Sciatic nerve (tissue), 2 donors: ENCODE measurements around the gene MYADML2. TPM values are rescaled to one million over a fixed set of nuclear protein-coding genes. Genes with fewer than 3 reads are reported as not detected.

Experiments
- ATAC-seq: fragments of 200-7000 bp; cut with Tn5 transposase; one replicate; pipeline ENCODE4 v1.9.1; 2020; ENCODE audit warnings: mild to moderate bottlenecking, moderate library complexity
- DNase-seq: peaks from one replicate; pipeline ENCODE4 v3.0.0-alpha.2; 2020; ENCODE audit warnings: low spot score
- intact Hi-C: fragments of 100-400 bp; cut with DNase I; formaldehyde crosslinking; loops from one replicate; pipeline ENCODE4 v1.14.2; 2022
- total RNA-seq: library from RNA; stranded (reverse); fragmentation: NEBNext Ultra II Directional; extraction: Animal tissue kit (Norgen Biotek cat#: 25700); gene quantifications from one replicate; pipeline ENCODE4 v1.2.1, GENCODE V29; 2021
- donor health status: DM: no; HTN: no; CAD: no.
- donor health status: DM: no; HTN: no; CAD: no.

Gene MYADML2
- total RNA-seq, 1 donor from 2014 or later: not detected

- no peak for DNase-seq
- no peak for ATAC-seq
- intact Hi-C loops: no loop called here
These were observed 17.5 kb downstream of the MYADML2 start for GRCh38 chr17:81929253-81930141.

GRCh38 chr17:81928544-81929252 lies 18.3 kb downstream of the MYADML2 start:
- DNase-seq (no peak), ATAC-seq (no peak)
- intact Hi-C loops: no loop called here

- DNase-seq (peak; percentile 97), ATAC-seq (peak; percentile 75)
- intact Hi-C loops: no loop called here
These were observed 19.1 kb downstream of the MYADML2 start, which contains the start of gene MAFG for GRCh38 chr17:81927653-81928543. MAFG (minus strand) TSS chr17:81927735; CDS start chr17:81923185, 4,550 bp downstream.

- ATAC-seq (no peak), DNase-seq (no peak)
- intact Hi-C loops: no loop called here
These were observed 19.8 kb downstream of the MYADML2 start for GRCh38 chr17:81927152-81927652.

GRCh38 chr17:81926451-81927151 lies 20.4 kb downstream of the MYADML2 start:
- DNase-seq: peak; percentile 86
- ATAC-seq: peak; percentile 66
- intact Hi-C loops: no loop called here

- no peak for ATAC-seq
- intact Hi-C loops: no loop called here
- no peak for DNase-seq
These were observed 21.1 kb downstream of the MYADML2 start for GRCh38 chr17:81925860-81926450.

- no peak for ATAC-seq
These were observed 22.2 kb downstream of the MYADML2 start for GRCh38 chr17:81924557-81925532.

GRCh38 chr17:81923302-81924260 lies 23.5 kb downstream of the MYADML2 start:
- DNase-seq: peak; percentile 85
- peak; percentile 48 for ATAC-seq
- intact Hi-C loops: no loop called here

More at GRCh38 chr17:81924557-81925532, 22.2 kb downstream of the MYADML2 start:
- no peak for DNase-seq
- intact Hi-C loops: no loop called here

- ATAC-seq (no peak), DNase-seq (no peak)
- intact Hi-C loops: no loop called here
These were observed 24.3 kb downstream of the MYADML2 start for GRCh38 chr17:81922566-81923301.

- no peak for ATAC-seq
- DNase-seq: no peak
- intact Hi-C loops: no loop called here
These were observed 25.0 kb downstream of the MYADML2 start for GRCh38 chr17:81921996-81922565.

GRCh38 chr17:81921537-81921862 lies 25.5 kb downstream of the MYADML2 start:
- DNase-seq: no peak
- no peak for ATAC-seq
- intact Hi-C loops: no loop called here

- DNase-seq: no peak
- intact Hi-C loops: no loop called here
- ATAC-seq: no peak
These were observed 26.2 kb downstream of the MYADML2 start for GRCh38 chr17:81920612-81921536.

- ATAC-seq: peak; percentile 1
- DNase-seq: no peak
- intact Hi-C loops: no loop called here
These were observed 28.0 kb downstream of the MYADML2 start for GRCh38 chr17:81918832-81919545.
